ENCODE data around the gene SPINDOC. TPM values are rescaled to one million over a fixed set of nuclear protein-coding genes. Genes with fewer than 3 reads are reported as not detected.
A peak's percentile ranks its signal among the peaks of the same experiment; 100 is the strongest.

SPINDOC gene
- total RNA-seq, 1 donor from 2014 or later: 61.6 TPM

- Mint-ChIP-seq H3K9me3 (no peaks in the 10 kb centered on the region), H3K36me3 (no peaks in the 10 kb centered on the region), H3K4me1 (ENCODE audit: unreplicated experiment) (peaks cover 18% of the 10 kb centered on the region), H3K4me3 (no peak overlapping the region), H3K27me3 (no peaks in the 10 kb centered on the region), H3K27ac (no peak overlapping the region)
- DNase-seq (ENCODE audit: extremely low spot score, unreplicated experiment): no peak
- TF ChIP-seq CTCF (conservative IDR thresholded peaks at IDR 0.05): no peak
Observed at GRCh38 chr11:63782749-63783148, 30.5 kb upstream of the SPINDOC start.

- no peak for DNase-seq (ENCODE audit: extremely low spot score, unreplicated experiment)
- Mint-ChIP-seq H3K36me3 (no peaks in the 10 kb centered on the region), H3K4me3 (no peak overlapping the region), H3K27ac (peak overlapping the region; percentile 6), H3K27me3 (no peaks in the 10 kb centered on the region), H3K9me3 (no peaks in the 10 kb centered on the region), H3K4me1 (ENCODE audit: unreplicated experiment) (peaks cover 8% of the 10 kb centered on the region)
- no peak for TF ChIP-seq CTCF (conservative IDR thresholded peaks at IDR 0.05)
Observed at GRCh38 chr11:63783925-63784592, 29.2 kb upstream of the SPINDOC start.

GRCh38 chr11:63785823-63786222 lies 27.4 kb upstream of the SPINDOC start:
- Mint-ChIP-seq H3K4me1 (ENCODE audit: unreplicated experiment) (peaks cover 8% of the 10 kb centered on the region), H3K9me3 (no peaks in the 10 kb centered on the region), H3K27ac (no peak overlapping the region), H3K4me3 (no peak overlapping the region), H3K36me3 (no peaks in the 10 kb centered on the region), H3K27me3 (no peaks in the 10 kb centered on the region)
- no peak for DNase-seq (ENCODE audit: extremely low spot score, unreplicated experiment)
- TF ChIP-seq CTCF (conservative IDR thresholded peaks at IDR 0.05): no peak

- DNase-seq (ENCODE audit: extremely low spot score, unreplicated experiment): no peak
- Mint-ChIP-seq H3K9me3 (peaks cover 3% of the 10 kb centered on the region), H3K4me3 (no peak overlapping the region), H3K27ac (peak overlapping the region; percentile 43), H3K4me1 (ENCODE audit: unreplicated experiment) (no peaks in the 10 kb centered on the region), H3K36me3 (peaks cover 3% of the 10 kb centered on the region), H3K27me3 (no peaks in the 10 kb centered on the region)
- TF ChIP-seq CTCF (conservative IDR thresholded peaks at IDR 0.05): no peak
Observed at GRCh38 chr11:63791495-63792167, 21.6 kb upstream of the SPINDOC start.

GRCh38 chr11:63793161-63793560 lies 20.1 kb upstream of the SPINDOC start:
- TF ChIP-seq CTCF (conservative IDR thresholded peaks at IDR 0.05): no peak
- Mint-ChIP-seq H3K9me3 (peaks cover 3% of the 10 kb centered on the region), H3K27me3 (no peaks in the 10 kb centered on the region), H3K4me3 (no peak overlapping the region), H3K27ac (no peak overlapping the region), H3K36me3 (peaks cover 3% of the 10 kb centered on the region), H3K4me1 (ENCODE audit: unreplicated experiment) (no peaks in the 10 kb centered on the region)
- DNase-seq (ENCODE audit: extremely low spot score, unreplicated experiment): no peak

Measured in type B pancreatic cell (in vitro differentiated cells).